Gastroesophageal sphincter (tissue), 3 donors: ENCODE data around the gene ABLIM2.

Experiments
- EP300 ChIP-seq: sonication (generic); formaldehyde crosslinking; IDR thresholded peaks from one replicate; pipeline ENCODE4 v1.6.1; 2017; ENCODE audit warnings: antibody characterized with exemption, mild to moderate bottlenecking
- POLR2A ChIP-seq, 2 donors: fragments of 450-650 bp; IDR thresholded peaks; one replicate each; pipeline ENCODE4 v1.6.1; 2017; ENCODE audit warnings: antibody characterized with exemption in 2 of 2, mild to moderate bottlenecking in 2 of 2, moderate library complexity in 1 of 2
- POLR2AphosphoS5 ChIP-seq: sonication (generic); formaldehyde crosslinking; IDR thresholded peaks from one replicate; pipeline ENCODE4 v1.6.1; 2017; ENCODE audit warnings: antibody characterized with exemption
- TF ChIP-seq, protein P1 (sequence below), 4 experiments: fragments of 200-600 bp in 2 of 4; fragments of 450-650 bp in 2 of 4; sonication (generic) in 1 of 4; IDR thresholded peaks; one replicate each; pipeline ENCODE4 v1.5.1; 2017 to 2019; ENCODE audit warnings: antibody characterized with exemption in 4 of 4, mild to moderate bottlenecking in 2 of 4, moderate library complexity in 2 of 4

DNA sequence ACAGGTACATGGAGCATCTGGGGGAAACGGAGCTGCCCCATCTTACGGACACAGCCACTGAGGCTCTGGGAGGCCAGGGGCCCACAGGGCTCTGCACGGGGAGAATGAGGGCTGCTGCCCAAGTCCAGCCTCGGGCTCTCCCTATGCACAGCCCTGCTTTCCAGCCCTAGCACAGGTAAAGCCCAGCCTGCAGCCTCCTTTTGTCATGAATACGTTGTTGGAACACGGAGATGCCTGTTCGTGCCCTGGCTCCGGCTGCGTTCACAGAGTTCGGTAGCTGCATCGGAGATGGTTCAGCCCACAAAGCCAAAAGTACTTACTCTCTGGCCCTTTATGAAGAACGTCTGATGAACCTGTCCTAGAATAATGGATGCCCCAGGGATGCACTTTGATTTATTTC lies 150.2 kb downstream of the ABLIM2 start:
- TF ChIP-seq, protein P1, sequence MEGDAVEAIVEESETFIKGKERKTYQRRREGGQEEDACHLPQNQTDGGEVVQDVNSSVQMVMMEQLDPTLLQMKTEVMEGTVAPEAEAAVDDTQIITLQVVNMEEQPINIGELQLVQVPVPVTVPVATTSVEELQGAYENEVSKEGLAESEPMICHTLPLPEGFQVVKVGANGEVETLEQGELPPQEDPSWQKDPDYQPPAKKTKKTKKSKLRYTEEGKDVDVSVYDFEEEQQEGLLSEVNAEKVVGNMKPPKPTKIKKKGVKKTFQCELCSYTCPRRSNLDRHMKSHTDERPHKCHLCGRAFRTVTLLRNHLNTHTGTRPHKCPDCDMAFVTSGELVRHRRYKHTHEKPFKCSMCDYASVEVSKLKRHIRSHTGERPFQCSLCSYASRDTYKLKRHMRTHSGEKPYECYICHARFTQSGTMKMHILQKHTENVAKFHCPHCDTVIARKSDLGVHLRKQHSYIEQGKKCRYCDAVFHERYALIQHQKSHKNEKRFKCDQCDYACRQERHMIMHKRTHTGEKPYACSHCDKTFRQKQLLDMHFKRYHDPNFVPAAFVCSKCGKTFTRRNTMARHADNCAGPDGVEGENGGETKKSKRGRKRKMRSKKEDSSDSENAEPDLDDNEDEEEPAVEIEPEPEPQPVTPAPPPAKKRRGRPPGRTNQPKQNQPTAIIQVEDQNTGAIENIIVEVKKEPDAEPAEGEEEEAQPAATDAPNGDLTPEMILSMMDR (IDR thresholded peaks at IDR 0.05), result no peak
- TF ChIP-seq POLR2A (IDR thresholded peaks at IDR 0.05), result no peak
- TF ChIP-seq POLR2AphosphoS5, result no peak
- TF ChIP-seq EP300, result no peak
